HCT116 (cell line): Measurements from ENCODE around the gene KCTD2. TPM values are rescaled to one million over a fixed set of nuclear protein-coding genes. Genes with fewer than 3 reads are reported as not detected.

Experiments used
- FOSL1 ChIP-seq: IDR thresholded peaks from 2 replicates; pipeline ENCODE4 v1.6.1; 2012; ENCODE audit warnings: low read depth
- total RNA-seq: library from RNA; stranded (reverse); gene quantifications from one replicate; pipeline ENCODE4 v1.2.1, GENCODE V29; 2021; ENCODE audit not compliant: unreplicated experiment

The KCTD2 gene
- total RNA-seq, 1 experiment from 2014 or later: 23.3 TPM

- no peak for TF ChIP-seq FOSL1
Observed at GRCh38 chr17:75114552-75115314, 67.7 kb downstream of the KCTD2 start (continued).

Other genes with a start within 250 kb of the KCTD2 start
- 2.2 TPM for gene GRIN2C, start 187.3 kb upstream of the KCTD2 start, total RNA-seq
- gene FDXR, start 174.2 kb upstream of the KCTD2 start, total RNA-seq: 98.8 TPM
- gene FADS6, start 153.6 kb upstream of the KCTD2 start, total RNA-seq: not detected
- gene USH1G, start 124.0 kb upstream of the KCTD2 start, total RNA-seq: 3.1 TPM
- not detected for gene OTOP2, start 123.0 kb upstream of the KCTD2 start, total RNA-seq
- not detected for gene OTOP3, start 111.3 kb upstream of the KCTD2 start, total RNA-seq
- gene HID1, start 74.5 kb upstream of the KCTD2 start, total RNA-seq: 43.8 TPM
- gene CDR2L, start 59.6 kb upstream of the KCTD2 start, total RNA-seq: 26.5 TPM
- 80.5 TPM for gene MRPL58, start 34.6 kb upstream of the KCTD2 start, total RNA-seq
- 407 TPM for gene ATP5PD, start 256 bp upstream of the KCTD2 start, total RNA-seq
- 79.3 TPM for gene SLC16A5, start 40.7 kb downstream of the KCTD2 start, total RNA-seq
- gene ARMC7, start 62.7 kb downstream of the KCTD2 start, total RNA-seq: 43.2 TPM
- 115 TPM for gene NT5C, start 84.5 kb downstream of the KCTD2 start, total RNA-seq
- gene JPT1, start 107.3 kb downstream of the KCTD2 start, total RNA-seq: 575 TPM
- 859 TPM for gene SUMO2, start 135.7 kb downstream of the KCTD2 start, total RNA-seq
- 164 TPM for gene NUP85, start 158.5 kb downstream of the KCTD2 start, total RNA-seq
- gene GGA3, start 214.4 kb downstream of the KCTD2 start, total RNA-seq: 58.3 TPM
- gene MRPS7, start 214.7 kb downstream of the KCTD2 start, total RNA-seq: 104 TPM
- 35.2 TPM for gene MIF4GD, start 224.0 kb downstream of the KCTD2 start, total RNA-seq
- gene SLC25A19, start 242.2 kb downstream of the KCTD2 start, total RNA-seq: 38.7 TPM